Heart left ventricle (tissue), 16 donors: ENCODE results near the gene ARVCF. TPM values are rescaled to one million over a fixed set of nuclear protein-coding genes. Genes with fewer than 3 reads are reported as not detected.
"Not testable (repeated sequence)": the region's sequence is repeated elsewhere in the genome, so short reads cannot be mapped to it uniquely, and the experiment has no call there.

Experiments used
- ATAC-seq, 4 donors: fragments of 200-7000 bp; cut with Tn5 transposase; one replicate each; pipeline ENCODE4 v1.9.1; 2020 to 2022; ENCODE audit warnings: moderate library complexity in 4 of 4, mild to moderate bottlenecking in 3 of 4, moderate number of reproducible peaks in 1 of 4
- DNase-seq, 5 donors: peaks; one replicate each; pipeline ENCODE4 v3.0.0-alpha.2; 2020
- H3K27ac ChIP-seq, 12 donors: fragments of 200-600 bp; sonication (generic) in 4 of 12; one replicate each; pipeline versions ENCODE4 v1.5.0 to v1.8.0; 2016 to 2022; ENCODE audit warnings: mild to moderate bottlenecking in 2 of 12
- H3K27me3 ChIP-seq, 9 donors: fragments of 200-600 bp; sonication (generic) in 2 of 9; one replicate each; pipeline versions ENCODE4 v1.5.1 to v1.8.0; 2016 to 2022; ENCODE audit warnings: mild to moderate bottlenecking in 3 of 9
- H3K36me3 ChIP-seq, 9 donors: fragments of 200-600 bp; sonication (generic) in 2 of 9; one replicate each; pipeline versions ENCODE4 v1.5.0 to v1.8.0; 2018 to 2022; ENCODE audit warnings: mild to moderate bottlenecking in 2 of 9
- H3K4me1 ChIP-seq, 12 donors: fragments of 200-600 bp; sonication (generic) in 4 of 12; one replicate each; pipeline versions ENCODE4 v1.5.0 to v1.8.0; 2016 to 2022; ENCODE audit warnings: mild to moderate bottlenecking in 3 of 12
- H3K4me3 ChIP-seq, 12 donors: fragments of 200-600 bp; sonication (generic) in 4 of 12; one replicate each; pipeline versions ENCODE4 v1.5.0 to v1.8.0; 2017 to 2022; ENCODE audit warnings: mild to moderate bottlenecking in 9 of 12, moderate library complexity in 4 of 12
- H3K9me3 ChIP-seq, 12 donors: fragments of 200-600 bp; sonication (generic) in 4 of 12; one replicate each; pipeline versions ENCODE4 v1.5.0 to v1.8.0; 2016 to 2022; ENCODE audit warnings: mild to moderate bottlenecking in 1 of 12
- POLR2A ChIP-seq, 2 donors: fragments of 450-650 bp; IDR thresholded peaks; one replicate each; pipeline ENCODE4 v1.6.1; 2017; ENCODE audit warnings: antibody characterized with exemption in 2 of 2, mild to moderate bottlenecking in 2 of 2, moderate library complexity in 2 of 2
- WGBS, 4 donors: extraction: QIAGEN DNeasy Blood & Tissue Kit in 2 of 4; methylation state at CpG; one replicate each; pipeline versions ENCODE4 v1.1.5 to v1.1.7; 2013 to 2018; 5-methylcytosine and 5-hydroxymethylcytosine counted together
- intact Hi-C, 10 donors: fragments of 100-400 bp; cut with DNase I; formaldehyde crosslinking; loops; one replicate each; pipeline versions ENCODE4 v1.11.1 to v1.14.2; 2022
- microRNA counts, 2 donors: library from miRNA; unstranded; fragments of <30 nt; microRNA quantifications; one replicate each; lab custom pipeline; 2016
- microRNA-seq, 4 donors: library from miRNA; unstranded; fragments of <30 nt; microRNA quantifications; one replicate each; pipeline versions ENCODE4 to v1.2.0, GENCODE V29; 2017 to 2020
- polyA plus RNA-seq, 2 donors: library from polyadenylated mRNA; stranded (reverse); fragments of 200-250 nt; gene quantifications; one replicate each; pipeline ENCODE4 v1.2.3, GENCODE V29; 2013
- total RNA-seq, 9 donors: library from RNA; depleted of rRNA in 2 of 9; stranded (reverse); fragments of >200 nt in 2 of 9; fragmentation: NEBNext Ultra II Directional in 3 of 9; extraction: Animal tissue kit (Norgen Biotek cat#: 25700) in 3 of 9; gene quantifications; one replicate each; pipeline versions ENCODE4 v1.1.0 to v1.2.4, GENCODE V29; 2016 to 2023
- TF ChIP-seq, protein P1 (sequence below), 12 donors: fragments of 200-600 bp; sonication (generic) in 4 of 12; IDR thresholded peaks; one replicate each; pipeline versions ENCODE4 v1.5.0 to v1.8.0; 2018 to 2022; ENCODE audit warnings: antibody characterized with exemption in 12 of 12, mild to moderate bottlenecking in 5 of 12
- donor health status: ischemic (EF 13 %, LVEDD 7.1; RV severe dilation, severe dysfunction).
- donor health status: healthy with polysubstance abuse.
- donor health status: DM: no; HTN: yes; CAD: no.
- donor health status: DM: no; HTN: no; CAD: no.
- donor health status: ischemic (EF 25% LVEDD 6.9; RV normal size, moderate dysfunction).
- donor health status: ischemic (EF 25% LVEDD 5.7; RV mildly dilated, moderate dysfunction).
- donor health status: healthy.
- donor health status: DM: yes; HTN: yes; CAD: no.
- donor health status: ischemic (EF 35%, LVEDD 5.7; RV mildly dilated, moderate dysfunction).
- donor health status: nonischemic (EF 11% LVEDD 7.7; RV severe dilation, severe dysfunction).
- donor health status: DM: yes; HTN: yes; CAD: no.
- donor health status: PGD.
- donor health status: ischemic (EF 29% LVEDD 5.4; RV normal size, mild dysfunction).
- donor health status: nonischemic (EF 23%, LVEDD 6.1; RV moderate dilation, normal function).

Gene ARVCF
- total and polyA plus RNA-seq, 11 donors = 21.2 to 46.6 (median 33.3) TPM

DNA sequence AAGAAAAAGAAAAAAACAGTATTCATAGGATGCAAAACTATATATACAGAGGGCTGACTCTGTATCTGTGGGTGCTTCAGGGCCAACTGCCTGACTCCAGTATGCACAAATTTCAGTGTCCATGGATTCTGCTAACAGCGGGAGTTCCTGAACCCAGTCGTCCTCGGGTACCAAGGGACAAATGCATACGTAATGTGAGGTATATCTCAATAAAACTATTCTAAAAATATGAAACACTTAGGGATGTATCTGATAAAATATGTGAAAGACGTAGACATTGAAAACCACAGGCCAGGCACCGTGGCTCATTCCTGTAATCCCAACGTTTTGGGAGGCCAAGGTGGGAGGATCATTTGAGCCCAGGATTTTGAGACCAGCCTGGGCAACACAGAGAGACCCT, 88.9 kb downstream of the ARVCF start:
- DNase-seq (no peak), ATAC-seq (no peak)
- H3K27ac ChIP-seq = no peak overlapping the region
- H3K27me3 ChIP-seq = no peaks in the 10 kb centered on the region
- peaks cover 0 to 7% (median 0%) of the 10 kb centered on the region in 9 donors for H3K36me3 ChIP-seq
- intact Hi-C loops = no loop called here
- 87 to 90% (median 88%) methylated on average over 7 of the region's 7 CpGs for WGBS, 4 donors
- H3K9me3 ChIP-seq = no peaks in the 10 kb centered on the region
- H3K4me1 ChIP-seq = peaks cover 0 to 14% (median 0%) of the 10 kb centered on the region in 12 donors
- TF ChIP-seq POLR2A (IDR thresholded peaks at IDR 0.05) = no peak
- TF ChIP-seq, protein P1, sequence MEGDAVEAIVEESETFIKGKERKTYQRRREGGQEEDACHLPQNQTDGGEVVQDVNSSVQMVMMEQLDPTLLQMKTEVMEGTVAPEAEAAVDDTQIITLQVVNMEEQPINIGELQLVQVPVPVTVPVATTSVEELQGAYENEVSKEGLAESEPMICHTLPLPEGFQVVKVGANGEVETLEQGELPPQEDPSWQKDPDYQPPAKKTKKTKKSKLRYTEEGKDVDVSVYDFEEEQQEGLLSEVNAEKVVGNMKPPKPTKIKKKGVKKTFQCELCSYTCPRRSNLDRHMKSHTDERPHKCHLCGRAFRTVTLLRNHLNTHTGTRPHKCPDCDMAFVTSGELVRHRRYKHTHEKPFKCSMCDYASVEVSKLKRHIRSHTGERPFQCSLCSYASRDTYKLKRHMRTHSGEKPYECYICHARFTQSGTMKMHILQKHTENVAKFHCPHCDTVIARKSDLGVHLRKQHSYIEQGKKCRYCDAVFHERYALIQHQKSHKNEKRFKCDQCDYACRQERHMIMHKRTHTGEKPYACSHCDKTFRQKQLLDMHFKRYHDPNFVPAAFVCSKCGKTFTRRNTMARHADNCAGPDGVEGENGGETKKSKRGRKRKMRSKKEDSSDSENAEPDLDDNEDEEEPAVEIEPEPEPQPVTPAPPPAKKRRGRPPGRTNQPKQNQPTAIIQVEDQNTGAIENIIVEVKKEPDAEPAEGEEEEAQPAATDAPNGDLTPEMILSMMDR (IDR thresholded peaks at IDR 0.05) = no peak
- H3K4me3 ChIP-seq = no peak overlapping the region

DNA sequence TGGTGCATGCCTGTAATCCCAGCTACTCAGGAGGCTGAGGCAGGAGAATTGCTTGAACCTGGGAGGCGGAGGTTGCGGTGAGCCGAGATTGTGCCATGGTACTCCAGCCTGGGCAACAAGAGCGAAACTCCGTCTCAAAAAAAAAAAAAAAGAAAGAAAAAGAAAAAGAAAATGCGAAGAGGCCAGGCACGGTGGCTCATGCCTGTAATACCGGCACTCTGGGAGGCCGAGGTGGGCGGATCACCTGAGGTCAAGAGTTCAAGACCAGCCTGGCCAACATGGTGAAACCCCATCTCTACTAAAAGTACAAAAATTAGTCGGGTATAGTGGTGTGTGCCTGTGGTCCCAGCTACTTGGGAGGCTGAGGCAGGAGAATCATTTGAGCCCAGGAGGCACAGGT, 90.6 kb downstream of the ARVCF start:
- ATAC-seq, intact Hi-C loops: not testable (repeated sequence)

DNA sequence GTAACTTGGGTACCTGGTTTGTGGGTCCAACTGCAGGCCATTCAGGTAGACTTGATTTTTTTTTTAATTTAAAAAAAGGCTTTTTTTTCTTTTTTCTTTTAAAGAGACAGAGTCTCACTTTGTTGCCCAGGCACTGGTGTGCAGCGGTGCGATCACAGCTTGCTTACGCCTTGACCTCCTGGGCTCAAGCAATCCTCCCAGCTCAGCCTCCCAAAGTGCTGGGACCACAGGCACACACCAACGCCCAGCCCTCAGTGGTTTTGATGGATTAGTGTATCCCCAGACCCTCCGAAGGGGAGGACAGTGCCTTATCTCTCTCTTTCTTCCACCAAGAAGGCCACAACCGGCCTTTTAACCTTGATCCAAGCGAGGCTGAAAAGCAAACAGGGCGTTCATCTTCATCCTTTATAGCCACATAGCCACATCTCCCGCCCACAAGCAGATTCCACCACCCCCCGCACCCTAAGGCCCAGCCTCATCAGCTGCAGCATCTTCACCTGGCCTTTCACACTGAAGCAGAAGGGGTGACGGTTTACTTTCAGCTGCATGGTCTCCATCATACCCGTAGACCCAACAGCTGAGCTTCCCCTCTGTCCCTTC, 92.6 kb downstream of the ARVCF start:
- Histone ChIP-seq H3K27ac (no peak overlapping the region), H3K27me3 (no peaks in the 10 kb centered on the region), H3K9me3 (no peaks in the 10 kb centered on the region), H3K4me3 (no peak overlapping the region), H3K36me3 (peaks cover 0 to 7% (median 0%) of the 10 kb centered on the region in 9 donors), H3K4me1 (peaks cover 0 to 7% (median 0%) of the 10 kb centered on the region in 12 donors)
- intact Hi-C loops = no loop called here
- WGBS, 4 donors = 88 to 94% (median 90%) methylated on average over 12 of the region's 12 CpGs
- ATAC-seq (no peak), DNase-seq (no peak)
- TF ChIP-seq POLR2A (IDR thresholded peaks at IDR 0.05) = no peak
- TF ChIP-seq, protein P1 (IDR thresholded peaks at IDR 0.05) = no peak

More for the DNA sequence above, 90.6 kb downstream of the ARVCF start:
- DNase-seq, H3K9me3 ChIP-seq, H3K4me3 ChIP-seq, H3K27me3 ChIP-seq, H3K36me3 ChIP-seq, H3K27ac ChIP-seq, H3K4me1 ChIP-seq: not testable (repeated sequence)
- WGBS, 4 donors = 87 to 96% (median 91%) methylated on average over 11 of the region's 11 CpGs

DNA sequence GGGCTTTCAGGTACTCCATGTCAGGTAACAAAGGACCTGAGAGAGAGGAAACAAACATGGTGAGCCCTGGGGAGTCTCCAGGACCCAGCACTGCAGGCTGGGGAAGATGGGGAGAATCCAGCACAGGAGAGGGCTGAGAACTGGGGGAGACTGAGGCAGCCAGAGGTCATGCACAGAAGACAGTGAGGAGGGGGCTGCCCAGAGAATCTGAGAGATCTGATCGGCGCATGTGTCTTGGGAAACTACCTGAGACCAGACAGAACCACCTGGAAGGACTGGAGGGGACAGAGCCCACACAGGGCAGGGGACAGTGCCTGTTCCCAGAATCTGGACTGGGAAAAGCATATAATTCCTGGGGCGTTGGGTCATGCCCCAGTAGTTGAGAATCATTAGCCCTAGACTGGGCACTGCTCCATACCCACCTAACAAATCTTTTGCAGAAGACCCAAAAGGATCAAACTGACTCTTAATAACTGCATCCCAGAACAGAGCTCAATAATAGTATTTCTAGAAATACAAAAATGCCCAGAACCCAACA, 95.0 kb downstream of the ARVCF start:
- WGBS, 4 donors = 62 to 95% (median 71%) methylated on average over 3 of the region's 3 CpGs
- ATAC-seq = no peak
- intact Hi-C loops = no loop called here
- no peak overlapping the region for H3K4me3 ChIP-seq
- H3K4me1 ChIP-seq = no peaks in the 10 kb centered on the region
- TF ChIP-seq, protein P1 (IDR thresholded peaks at IDR 0.05) = no peak
- TF ChIP-seq POLR2A (IDR thresholded peaks at IDR 0.05) = no peak
- H3K27ac ChIP-seq = no peak overlapping the region
- H3K9me3 ChIP-seq = no peaks in the 10 kb centered on the region
- H3K27me3 ChIP-seq = no peaks in the 10 kb centered on the region
- DNase-seq = no peak
- H3K36me3 ChIP-seq = peaks cover 0 to 31% (median 23%) of the 10 kb centered on the region in 9 donors

MicroRNAs within 50 kb of the gene (microRNA counts, 767-probe panel; counts per million panel counts)
- microRNA hsa-miR-185-5p (lab: Ali Mortazavi, UCI) = 3,386 to 3,704 counts per million in 2 donors

Small RNA genes lying within 50 kb of the gene (microRNA-seq; reads per million reads assigned to microRNA genes)
- gene MIR185 (186 to 1,759 (median 856) reads per million in 4 donors), gene MIR4761 (0 reads per million in 4 donors)

Other genes with a start within 250 kb of the ARVCF start
- gene GNB1L, start 161.9 kb downstream of the ARVCF start, total RNA-seq = 1 to 10 TPM; 1.9 to 3.7 (median 2.4) TPM
- 1 to 10 TPM; 1.6 to 9.2 TPM for gene GNB1L, start 161.9 kb downstream of the ARVCF start, polyA plus RNA-seq
- gene RTL10, start 161.9 kb downstream of the ARVCF start, total RNA-seq = 10 to 100 TPM in 3 of 9 donors, 1 to 10 TPM in 6; 5.1 to 11.6 (median 7.7) TPM
- gene RTL10, start 161.9 kb downstream of the ARVCF start, polyA plus RNA-seq = 1 to 10 TPM; 4.6 to 4.9 TPM
- 100 to 1,000 TPM in 8 of 9 donors, 10 to 100 TPM in 1; 69.7 to 195 (median 119) TPM for gene COMT, start 75.1 kb downstream of the ARVCF start, total RNA-seq
- 100 to 1,000 TPM in 1 of 2 donors, 10 to 100 TPM in 1; 84.7 to 249 TPM for gene COMT, start 75.1 kb downstream of the ARVCF start, polyA plus RNA-seq
- 10 to 100 TPM; 23.5 to 42.5 (median 33.5) TPM for gene TXNRD2, start 75.0 kb downstream of the ARVCF start, total RNA-seq
- gene TXNRD2, start 75.0 kb downstream of the ARVCF start, polyA plus RNA-seq = 10 to 100 TPM; 23.4 to 60.2 TPM
- 100 to 1,000 TPM in 3 of 9 donors, 10 to 100 TPM in 6; 55.6 to 341 (median 83.7) TPM for gene TANGO2, start 4.3 kb upstream of the ARVCF start, total RNA-seq
- gene TANGO2, start 4.3 kb upstream of the ARVCF start, polyA plus RNA-seq = 10 to 100 TPM; 51.3 to 63.0 TPM
- gene DGCR8, start 63.4 kb upstream of the ARVCF start, total RNA-seq = 10 to 100 TPM in 8 of 9 donors, 1 to 10 TPM in 1; 8.8 to 22.1 (median 13.0) TPM
- 10 to 100 TPM in 1 of 2 donors, 1 to 10 TPM in 1; 9.9 to 14.5 TPM for gene DGCR8, start 63.4 kb upstream of the ARVCF start, polyA plus RNA-seq
- 10 to 100 TPM; 35.8 to 85.3 (median 41.5) TPM for gene RANBP1, start 99.3 kb upstream of the ARVCF start, total RNA-seq
- 10 to 100 TPM; 29.3 to 67.1 TPM for gene RANBP1, start 99.3 kb upstream of the ARVCF start, polyA plus RNA-seq
- gene TRMT2A, start 100.4 kb upstream of the ARVCF start, total RNA-seq = 10 to 100 TPM; 18.2 to 31.3 (median 20.2) TPM
- gene TRMT2A, start 100.4 kb upstream of the ARVCF start, polyA plus RNA-seq = 10 to 100 TPM; 15.8 to 30.1 TPM
- 10 to 100 TPM; 15.7 to 45.2 (median 40.6) TPM for gene ZDHHC8, start 115.0 kb upstream of the ARVCF start, total RNA-seq
- gene ZDHHC8, start 115.0 kb upstream of the ARVCF start, polyA plus RNA-seq = 10 to 100 TPM; 21.5 to 26.3 TPM
- gene CCDC188, start 134.2 kb upstream of the ARVCF start, total RNA-seq = 1 to 10 TPM in 1 of 9 donors, under 1 TPM in 4, not detected in 4; 0.17 to 1.0 (median 0.46) TPM
- gene CCDC188, start 134.2 kb upstream of the ARVCF start, polyA plus RNA-seq = 1 to 10 TPM in 1 of 2 donors, under 1 TPM in 1; 0.50 to 1.0 TPM